ENCODE measurements around the gene ZNF519.

DNA sequence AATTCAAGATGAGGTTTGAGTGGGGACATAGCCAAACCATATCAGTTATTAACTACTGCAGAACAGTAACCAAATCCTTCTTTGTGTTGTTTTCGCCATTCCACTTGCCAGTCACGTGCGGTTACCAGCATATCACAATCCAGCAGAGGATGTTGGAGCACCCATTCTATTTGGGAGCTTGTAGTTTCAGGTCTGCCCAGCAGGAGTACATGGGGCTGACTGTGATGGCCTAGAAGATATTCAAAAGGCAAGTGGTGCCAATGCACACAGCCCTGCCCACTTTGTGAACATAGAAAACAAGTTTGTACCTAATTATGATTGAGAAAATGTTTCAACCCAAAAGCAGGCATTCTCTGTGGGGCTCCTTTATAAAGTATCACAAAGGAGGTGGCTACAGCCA is 57.0 kb downstream of the ZNF519 start:
- TF ChIP-seq, protein P1, sequence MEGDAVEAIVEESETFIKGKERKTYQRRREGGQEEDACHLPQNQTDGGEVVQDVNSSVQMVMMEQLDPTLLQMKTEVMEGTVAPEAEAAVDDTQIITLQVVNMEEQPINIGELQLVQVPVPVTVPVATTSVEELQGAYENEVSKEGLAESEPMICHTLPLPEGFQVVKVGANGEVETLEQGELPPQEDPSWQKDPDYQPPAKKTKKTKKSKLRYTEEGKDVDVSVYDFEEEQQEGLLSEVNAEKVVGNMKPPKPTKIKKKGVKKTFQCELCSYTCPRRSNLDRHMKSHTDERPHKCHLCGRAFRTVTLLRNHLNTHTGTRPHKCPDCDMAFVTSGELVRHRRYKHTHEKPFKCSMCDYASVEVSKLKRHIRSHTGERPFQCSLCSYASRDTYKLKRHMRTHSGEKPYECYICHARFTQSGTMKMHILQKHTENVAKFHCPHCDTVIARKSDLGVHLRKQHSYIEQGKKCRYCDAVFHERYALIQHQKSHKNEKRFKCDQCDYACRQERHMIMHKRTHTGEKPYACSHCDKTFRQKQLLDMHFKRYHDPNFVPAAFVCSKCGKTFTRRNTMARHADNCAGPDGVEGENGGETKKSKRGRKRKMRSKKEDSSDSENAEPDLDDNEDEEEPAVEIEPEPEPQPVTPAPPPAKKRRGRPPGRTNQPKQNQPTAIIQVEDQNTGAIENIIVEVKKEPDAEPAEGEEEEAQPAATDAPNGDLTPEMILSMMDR (IDR thresholded peaks at IDR 0.05 in 4 of 5, conservative IDR thresholded peaks at IDR 0.05 in 1 of 5): no peak
- TF ChIP-seq POLR2A (IDR thresholded peaks at IDR 0.05): no peak
